NCI-H1930 (cell line): ENCODE data around the gene AZGP1.
A peak's percentile ranks its signal among the peaks of the same experiment; 100 is the strongest.
"Not testable (repeated sequence)": the region's sequence is repeated elsewhere in the genome, so short reads cannot be mapped to it uniquely, and the experiment has no call there.

ENCODE experiments used
- DNase-seq, 2 experiments: peaks; one replicate each; lab custom pipeline; 2025; lab: John Stamatoyannopoulos, UW

AZGP1 gene

DNA sequence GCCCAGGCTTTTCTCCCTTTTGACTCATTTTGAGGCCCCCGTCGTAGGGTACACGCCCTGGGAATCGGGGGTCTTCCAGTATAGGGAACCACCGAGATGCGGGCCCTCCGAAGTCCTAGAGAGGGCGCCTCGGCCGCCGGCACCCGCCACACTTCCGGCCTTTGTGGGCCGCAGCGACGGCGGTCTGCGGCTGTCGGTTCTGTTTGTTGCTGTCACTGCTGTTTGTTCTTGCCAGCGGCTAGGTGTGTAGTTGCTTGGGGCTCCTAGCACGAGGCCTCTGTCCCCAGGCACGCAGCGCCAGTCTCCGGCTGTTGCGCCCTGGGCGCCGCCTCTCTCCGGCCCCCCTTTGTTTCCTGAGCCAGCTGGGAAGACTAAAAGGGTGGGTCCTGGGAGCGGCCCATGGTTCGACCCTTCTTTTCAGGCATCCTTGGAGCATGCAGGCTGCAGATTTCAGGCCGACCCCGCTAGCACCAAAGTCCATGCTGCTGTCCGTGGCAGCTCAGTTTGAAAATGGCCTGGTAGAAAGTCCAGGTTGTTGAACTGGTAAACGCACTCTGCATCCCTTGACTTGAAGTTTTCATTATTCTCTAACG is 21.8 kb upstream of the AZGP1 start:
- DNase-seq = peak; percentile 32 to 57

DNA sequence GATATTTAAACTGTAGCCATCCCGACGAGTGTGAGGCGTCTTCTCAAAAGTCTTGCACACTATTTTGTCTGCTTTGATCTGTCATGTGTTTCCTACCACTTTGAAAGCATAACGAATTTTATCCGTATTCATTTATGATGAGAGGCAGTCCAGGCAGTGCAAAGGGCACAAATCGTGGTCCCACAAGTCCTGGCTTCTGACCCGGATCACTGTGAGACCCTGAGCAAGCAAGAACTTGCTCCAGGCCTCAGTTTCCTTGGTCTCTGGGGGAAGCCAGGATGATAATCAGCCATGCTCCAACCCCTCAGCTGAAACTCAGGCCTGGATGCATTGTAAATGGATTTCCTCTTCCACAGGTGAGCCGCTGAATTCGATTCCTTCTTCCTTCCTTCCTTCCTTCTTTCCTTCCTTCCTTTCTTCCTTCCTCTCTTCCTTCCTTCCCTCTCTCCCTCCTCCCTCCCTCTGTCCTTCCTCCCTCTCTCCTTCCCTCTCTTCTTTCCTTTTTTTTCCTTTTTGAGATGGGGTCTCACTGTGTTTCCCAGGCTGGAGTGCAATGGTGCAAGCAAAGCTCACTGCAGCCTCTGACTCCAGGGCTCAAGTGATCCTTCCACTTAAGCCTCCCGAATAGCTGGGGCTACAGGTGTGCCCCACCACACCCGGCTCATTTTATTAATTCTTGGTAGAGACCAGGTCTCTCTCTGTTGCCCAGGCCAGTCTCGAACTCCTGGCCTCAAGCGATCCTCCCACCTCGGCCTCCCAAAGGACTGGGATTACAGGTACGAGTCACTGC is 21.1 kb upstream of the AZGP1 start:
- no peak for DNase-seq

DNA sequence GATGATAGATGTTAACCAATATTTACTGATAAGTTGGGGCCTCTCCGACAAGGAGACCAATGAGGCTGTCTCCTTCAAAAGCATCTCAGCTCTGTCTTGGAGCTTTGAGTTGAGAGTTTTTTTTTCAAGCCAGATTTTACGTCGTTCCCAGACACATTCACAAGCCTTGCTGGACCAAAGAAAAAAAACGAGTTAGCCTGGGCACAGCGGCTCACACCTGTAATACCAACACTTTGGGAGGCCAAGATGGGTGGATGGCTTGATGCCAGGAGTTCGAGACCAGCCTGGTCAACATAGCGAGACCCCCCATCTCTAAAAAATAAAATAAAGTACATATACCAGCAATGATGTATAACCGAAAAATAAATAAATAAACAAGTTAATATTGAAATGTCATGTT is 19.0 kb upstream of the AZGP1 start:
- DNase-seq = no peak

GRCh38 chr7:99992330-99993038 is 16.7 kb upstream of the AZGP1 start:
- DNase-seq = no peak

DNA sequence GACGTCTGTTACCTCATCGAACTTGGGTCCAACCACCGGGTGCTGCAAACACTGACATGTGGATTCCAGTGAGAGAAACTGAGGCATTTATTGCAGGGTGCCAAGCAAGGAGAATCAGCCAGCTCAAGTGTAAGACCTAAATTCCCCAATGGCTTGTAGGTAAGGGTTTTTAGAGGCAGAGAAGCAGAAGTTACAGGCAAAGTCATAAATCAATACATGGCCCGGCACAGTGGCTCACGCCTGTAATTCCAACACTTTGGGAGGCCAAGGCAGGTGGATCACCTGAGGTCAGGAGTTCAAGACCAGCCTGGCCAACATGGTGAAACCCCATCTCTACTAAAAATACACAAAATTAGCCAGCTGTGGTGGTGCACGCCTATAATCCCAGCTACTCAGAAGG is 15.7 kb upstream of the AZGP1 start:
- not testable (repeated sequence) for DNase-seq

DNA sequence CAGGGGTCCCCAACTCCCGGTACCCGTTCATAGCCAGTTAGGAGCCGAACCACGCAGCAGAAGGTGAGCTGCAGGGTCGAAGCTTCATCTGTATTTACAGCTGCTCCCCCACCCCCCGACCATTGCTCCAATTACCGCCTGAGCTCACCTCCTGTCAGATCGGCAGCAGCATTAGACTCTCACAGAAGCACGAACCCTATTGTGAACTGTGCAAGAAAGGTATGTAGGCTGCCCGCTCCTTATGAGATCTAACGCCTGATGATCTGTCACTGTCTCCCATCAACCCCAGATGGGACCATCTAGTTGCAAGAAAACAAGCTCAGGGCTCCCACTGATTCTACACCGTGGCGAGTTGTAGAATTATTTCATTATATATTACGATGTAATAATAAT is 14.6 kb upstream of the AZGP1 start:
- DNase-seq = no peak

DNA sequence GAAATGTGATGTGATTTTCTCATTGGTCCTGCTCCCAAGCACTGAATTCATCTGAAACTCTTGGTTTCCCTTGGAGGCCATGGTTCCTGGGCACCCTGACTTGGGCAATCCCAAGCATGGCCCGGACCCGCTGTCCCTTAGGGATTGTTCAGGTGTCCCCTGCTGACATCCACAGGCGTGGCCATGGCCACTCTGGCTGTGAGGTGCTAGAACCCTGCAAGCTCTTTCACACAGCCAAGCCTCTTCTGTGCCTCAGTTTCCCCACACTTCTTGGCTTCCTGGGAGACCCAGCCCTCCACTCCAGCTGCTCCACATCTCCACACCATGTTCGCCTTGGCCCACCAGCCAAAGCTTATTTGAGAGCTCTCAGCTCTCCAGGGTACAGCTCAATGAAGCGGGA is 12.0 kb upstream of the AZGP1 start:
- DNase-seq = no peak

DNA sequence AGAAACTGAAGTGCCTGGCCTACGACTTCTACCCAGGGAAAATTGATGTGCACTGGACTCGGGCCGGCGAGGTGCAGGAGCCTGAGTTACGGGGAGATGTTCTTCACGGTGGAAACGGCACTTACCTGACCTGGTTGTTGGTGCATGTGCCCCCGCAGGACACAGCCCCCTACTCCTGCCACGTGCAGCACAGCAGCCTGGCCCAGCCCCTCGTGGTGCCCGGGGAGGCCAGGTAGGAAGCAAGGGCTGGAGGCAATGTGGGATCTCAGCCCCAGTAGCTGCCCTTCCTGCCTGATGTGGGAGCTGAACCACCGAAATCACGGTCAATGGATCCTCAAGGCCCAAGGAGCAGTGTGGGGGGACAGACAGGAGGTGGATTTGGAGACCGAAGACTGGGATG is 11.5 kb upstream of the AZGP1 start:
- DNase-seq = not testable (repeated sequence)

DNA sequence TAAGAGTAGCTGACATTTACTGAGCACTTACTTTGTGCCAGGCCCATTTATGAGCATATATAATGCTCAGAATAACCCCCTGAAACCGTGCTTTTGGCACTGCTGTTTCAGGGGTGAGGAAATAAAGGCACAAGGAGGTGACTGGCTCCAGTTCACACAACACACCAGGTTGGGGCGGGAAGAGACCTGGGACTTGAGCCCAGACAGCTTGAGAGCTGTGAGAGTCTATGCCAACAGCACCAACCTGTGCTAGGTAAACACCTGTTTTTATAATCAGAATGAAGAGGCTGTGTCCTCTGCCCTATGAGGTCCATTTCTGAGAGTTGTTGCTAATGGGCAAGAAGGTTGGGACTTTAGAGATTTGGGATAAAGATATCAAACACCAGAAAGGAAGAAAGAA is 8.8 kb upstream of the AZGP1 start:
- DNase-seq = no peak

- not testable (repeated sequence) for DNase-seq
Observed at GRCh38 chr7:99981066-99981465, 5.2 kb upstream of the AZGP1 start.

- not testable (repeated sequence) for DNase-seq
Observed at GRCh38 chr7:99980448-99980872, 4.6 kb upstream of the AZGP1 start.

DNA sequence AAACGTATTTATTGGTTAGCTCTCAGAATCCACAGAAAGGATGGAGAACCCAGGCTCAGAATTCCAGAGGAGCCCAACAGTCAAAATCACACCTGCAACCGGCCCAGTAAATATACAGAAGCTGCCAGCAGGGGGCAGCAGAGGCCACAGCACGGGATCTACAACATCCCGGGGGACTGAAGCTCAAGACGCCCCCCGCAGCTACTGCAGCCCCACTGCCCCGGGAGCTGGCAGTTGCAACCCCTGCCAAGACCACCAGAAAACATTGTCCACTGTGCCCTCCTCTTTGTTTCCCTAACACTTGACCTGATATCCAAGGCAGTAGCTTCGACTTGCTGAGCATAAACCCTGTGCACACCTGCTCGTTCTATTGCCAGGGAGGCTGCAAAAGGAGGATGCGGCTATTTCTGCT is 4.0 kb upstream of the AZGP1 start:
- DNase-seq = peak; percentile 54 to 58

DNA sequence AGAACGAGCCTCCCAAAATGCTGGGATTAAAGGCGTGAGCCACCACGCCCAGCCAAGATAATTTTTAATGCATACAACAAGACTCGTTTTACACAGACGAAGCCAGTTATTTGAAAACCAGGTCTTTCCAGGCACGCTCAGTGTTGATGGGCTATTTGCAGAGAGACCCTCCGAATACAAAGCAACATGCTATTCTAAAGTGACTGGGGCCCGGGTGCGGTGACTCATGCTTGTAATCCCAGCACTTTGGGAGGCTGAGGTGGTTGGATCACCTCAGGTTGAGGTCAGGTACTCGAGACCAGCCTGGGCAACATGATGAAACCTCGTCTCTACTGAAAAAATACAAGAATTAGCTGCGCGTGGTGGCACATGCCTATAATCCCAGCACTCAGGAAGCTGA is 795 bp upstream of the AZGP1 start:
- no peak for DNase-seq

GRCh38 chr7:99974681-99975080 is 1.1 kb downstream of the AZGP1 start:
- DNase-seq = no peak

GRCh38 chr7:99973817-99974216 is 2.0 kb downstream of the AZGP1 start:
- not testable (repeated sequence) for DNase-seq

DNA sequence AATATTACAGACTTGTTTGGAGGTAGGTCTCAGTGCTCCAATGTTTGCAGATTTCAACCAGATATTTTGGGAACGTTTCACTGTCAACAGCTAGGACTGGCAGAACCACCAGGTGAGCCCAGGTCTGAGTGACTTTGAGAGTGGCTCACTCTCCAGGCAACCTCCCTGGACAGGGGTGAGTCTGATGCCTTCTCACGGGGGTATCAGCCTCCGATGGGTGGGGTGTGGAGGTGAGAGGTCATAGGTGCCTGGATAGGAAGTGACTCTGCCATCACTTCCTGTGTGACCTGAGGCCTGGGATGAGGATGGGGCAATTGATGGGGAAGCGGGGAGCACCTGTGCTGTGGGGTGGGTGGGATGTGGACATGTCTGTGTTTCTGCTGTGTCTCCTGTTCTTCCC is 4.6 kb downstream of the AZGP1 start:
- no peak for DNase-seq

- DNase-seq = not testable (repeated sequence)
Observed at GRCh38 chr7:99969813-99970212, 6.0 kb downstream of the AZGP1 start.

- no peak for DNase-seq
Observed at GRCh38 chr7:99969298-99969697, 6.5 kb downstream of the AZGP1 start.

GRCh38 chr7:99958564-99959227 is 17.1 kb downstream of the AZGP1 start:
- no peak for DNase-seq

GRCh38 chr7:99955247-99955646 is 20.6 kb downstream of the AZGP1 start:
- no peak for DNase-seq

GRCh38 chr7:99954643-99955042 is 21.2 kb downstream of the AZGP1 start:
- not testable (repeated sequence) for DNase-seq

GRCh38 chr7:99953649-99954048 is 22.2 kb downstream of the AZGP1 start:
- DNase-seq = no peak

DNA sequence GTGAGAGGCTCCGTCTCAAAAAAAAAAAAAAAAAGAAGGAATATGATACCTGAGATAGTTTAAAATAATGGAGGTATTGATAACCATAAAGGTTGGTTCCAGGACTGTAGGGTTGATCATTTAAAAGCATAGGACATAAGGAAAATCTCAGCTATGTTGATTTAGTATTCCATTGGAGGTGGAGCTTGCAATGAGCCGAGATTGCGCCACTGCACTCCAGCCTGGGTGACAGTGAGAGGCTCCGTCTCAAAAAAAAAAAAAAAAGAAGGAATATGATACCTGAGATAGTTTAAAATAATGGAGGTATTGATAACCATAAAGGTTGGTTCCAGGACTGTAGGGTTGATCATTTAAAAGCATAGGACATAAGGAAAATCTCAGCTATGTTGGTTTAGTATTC is 23.2 kb downstream of the AZGP1 start:
- not testable (repeated sequence) for DNase-seq
